Brain microvascular endothelial cell (primary cell): ENCODE results near the gene PHTF2.

ENCODE experiments used
- DNase-seq: peaks from one replicate; pipeline ENCODE4 v3.0.0-alpha.2; 2020
- H3K27ac ChIP-seq: fragments of 250-450 bp; sonication (Bioruptor Pico); 2 replicates; pipeline ENCODE4 v1.5.1; 2020; ENCODE audit warnings: mild to moderate bottlenecking, moderate library complexity
- H3K27me3 ChIP-seq: fragments of 250-450 bp; sonication (Bioruptor Pico); replicated peaks from 2 replicates; pipeline ENCODE4 v1.5.1; 2020; ENCODE audit warnings: mild to moderate bottlenecking
- H3K36me3 ChIP-seq: fragments of 250-450 bp; sonication (Bioruptor Pico); replicated peaks from 2 replicates; pipeline ENCODE4 v1.5.1; 2020; ENCODE audit warnings: mild to moderate bottlenecking
- H3K4me3 ChIP-seq: 2 replicates; pipeline ENCODE4 v1.5.1; 2011; ENCODE audit warnings: low read depth, mild to moderate bottlenecking, control low read depth, low read length, moderate library complexity
- in situ Hi-C: cut with HindIII; loops from 2 replicates; pipeline ENCODE4 v1.10.0; 2017; ENCODE audit warnings: low sequenced_read_pairs, low pct_ligation_motif_present
- TF ChIP-seq, protein P1 (sequence below): IDR thresholded peaks from 2 replicates; pipeline ENCODE4 v1.5.1; 2011; ENCODE audit warnings: low read depth, mild to moderate bottlenecking, moderate library complexity, low read length, control low read depth, inconsistent platforms; ENCODE audit errors: missing control alignments

PHTF2 gene

GRCh38 chr7:77824636-77825035 lies 26.1 kb downstream of the PHTF2 start:
- Histone ChIP-seq H3K27ac (no peak overlapping the region), H3K27me3 (no peaks in the 10 kb centered on the region), H3K36me3 (no peaks in the 10 kb centered on the region), H3K4me3 (no peak overlapping the region)
- TF ChIP-seq, protein P1, sequence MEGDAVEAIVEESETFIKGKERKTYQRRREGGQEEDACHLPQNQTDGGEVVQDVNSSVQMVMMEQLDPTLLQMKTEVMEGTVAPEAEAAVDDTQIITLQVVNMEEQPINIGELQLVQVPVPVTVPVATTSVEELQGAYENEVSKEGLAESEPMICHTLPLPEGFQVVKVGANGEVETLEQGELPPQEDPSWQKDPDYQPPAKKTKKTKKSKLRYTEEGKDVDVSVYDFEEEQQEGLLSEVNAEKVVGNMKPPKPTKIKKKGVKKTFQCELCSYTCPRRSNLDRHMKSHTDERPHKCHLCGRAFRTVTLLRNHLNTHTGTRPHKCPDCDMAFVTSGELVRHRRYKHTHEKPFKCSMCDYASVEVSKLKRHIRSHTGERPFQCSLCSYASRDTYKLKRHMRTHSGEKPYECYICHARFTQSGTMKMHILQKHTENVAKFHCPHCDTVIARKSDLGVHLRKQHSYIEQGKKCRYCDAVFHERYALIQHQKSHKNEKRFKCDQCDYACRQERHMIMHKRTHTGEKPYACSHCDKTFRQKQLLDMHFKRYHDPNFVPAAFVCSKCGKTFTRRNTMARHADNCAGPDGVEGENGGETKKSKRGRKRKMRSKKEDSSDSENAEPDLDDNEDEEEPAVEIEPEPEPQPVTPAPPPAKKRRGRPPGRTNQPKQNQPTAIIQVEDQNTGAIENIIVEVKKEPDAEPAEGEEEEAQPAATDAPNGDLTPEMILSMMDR, result no peak
- no peak for DNase-seq
- in situ Hi-C loops, result no loop called here

- H3K4me3 ChIP-seq, result no peak overlapping the region
- TF ChIP-seq, protein P1, result no peak
- H3K27ac ChIP-seq, result no peak overlapping the region
- no peaks in the 10 kb centered on the region for H3K36me3 ChIP-seq
- in situ Hi-C loops, result no loop called here
- no peaks in the 10 kb centered on the region for H3K27me3 ChIP-seq
- DNase-seq, result no peak
Observed at GRCh38 chr7:77825131-77825530, 26.6 kb downstream of the PHTF2 start.

- Histone ChIP-seq H3K27ac (no peak overlapping the region), H3K4me3 (no peak overlapping the region), H3K36me3 (no peaks in the 10 kb centered on the region), H3K27me3 (no peaks in the 10 kb centered on the region)
- no peak for DNase-seq
- in situ Hi-C loops, result no loop called here
- TF ChIP-seq, protein P1, result no peak
Observed at GRCh38 chr7:77826300-77826699, 27.7 kb downstream of the PHTF2 start.

GRCh38 chr7:77827999-77828398 lies 29.4 kb downstream of the PHTF2 start:
- DNase-seq, result no peak
- Histone ChIP-seq H3K4me3 (no peak overlapping the region), H3K27me3 (no peaks in the 10 kb centered on the region), H3K36me3 (no peaks in the 10 kb centered on the region), H3K27ac (no peak overlapping the region)
- in situ Hi-C loops, result no loop called here
- TF ChIP-seq, protein P1, result no peak

GRCh38 chr7:77830649-77831355 lies 32.2 kb downstream of the PHTF2 start:
- Histone ChIP-seq H3K27me3 (no peaks in the 10 kb centered on the region), H3K4me3 (no peak overlapping the region), H3K36me3 (no peaks in the 10 kb centered on the region), H3K27ac (no peak overlapping the region)
- TF ChIP-seq, protein P1, result no peak
- in situ Hi-C loops, result no loop called here
- DNase-seq, result no peak

DNA sequence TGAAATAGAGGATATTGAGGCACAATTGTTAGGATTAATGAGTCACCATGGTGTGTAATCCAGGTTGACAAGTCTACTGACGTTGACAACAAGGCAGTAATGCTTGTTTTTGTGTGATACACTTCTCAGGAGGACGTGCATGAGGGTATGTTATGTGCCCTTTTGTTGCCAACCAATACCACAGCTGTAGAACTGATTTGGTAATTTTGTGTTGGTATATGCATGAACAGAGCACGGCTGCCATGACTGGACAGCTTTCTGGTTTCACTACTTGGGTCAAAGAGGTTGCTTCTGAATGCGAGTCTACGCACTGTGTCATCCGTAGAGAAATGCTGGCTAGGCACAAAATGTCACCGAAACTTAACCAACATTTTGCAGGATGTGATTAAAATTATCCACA lies 32.9 kb downstream of the PHTF2 start:
- no peak for DNase-seq
- no peaks in the 10 kb centered on the region for H3K36me3 ChIP-seq
- in situ Hi-C loops, result no loop called here
- TF ChIP-seq, protein P1, result no peak
- no peak overlapping the region for H3K4me3 ChIP-seq
- H3K27ac ChIP-seq, result no peak overlapping the region
- no peaks in the 10 kb centered on the region for H3K27me3 ChIP-seq
